Chondrocyte (in vitro differentiated cells): Measurements from ENCODE around the gene STK32A. TPM values are rescaled to one million over a fixed set of nuclear protein-coding genes. Genes with fewer than 3 reads are reported as not detected.

Source experiments
- DNase-seq: peaks from one replicate; pipeline ENCODE4 v3.0.0; 2021; ENCODE audit warnings: mixed read lengths, low spot score
- H3K27ac Mint-ChIP-seq: one replicate; pipeline ENCODE4 v1.8.0; 2021; ENCODE audit warnings: mild to moderate bottlenecking, moderate library complexity, mixed read lengths; ENCODE audit not compliant: unreplicated experiment
- H3K27me3 Mint-ChIP-seq: 2 replicates; pipeline ENCODE4 v1.8.0; 2021; ENCODE audit warnings: low read depth, mixed read lengths
- H3K36me3 Mint-ChIP-seq: 2 replicates; pipeline ENCODE4 v1.8.0; 2021; ENCODE audit warnings: low read depth, mixed read lengths
- H3K4me1 Mint-ChIP-seq: 2 replicates; pipeline ENCODE4 v1.8.0; 2021; ENCODE audit warnings: low read depth, mild to moderate bottlenecking, mixed read lengths
- H3K4me3 Mint-ChIP-seq: one replicate; pipeline ENCODE4 v1.8.0; 2021; ENCODE audit warnings: mild to moderate bottlenecking, moderate library complexity, mixed read lengths; ENCODE audit not compliant: unreplicated experiment
- H3K9me3 Mint-ChIP-seq: 2 replicates; pipeline ENCODE4 v1.8.0; 2021; ENCODE audit warnings: low read depth, mixed read lengths
- CTCF ChIP-seq: fragments of 200-600 bp; sonication (generic); IDR thresholded peaks from 2 replicates; pipeline ENCODE4 v1.5.0; 2021; ENCODE audit warnings: antibody characterized with exemption, mild to moderate bottlenecking, moderate library complexity
- total RNA-seq: library from RNA; stranded (reverse); gene quantifications from 3 replicates; pipeline ENCODE4 v1.2.1, GENCODE V29; 2021

Gene STK32A
- total RNA-seq, 1 donor from 2014 or later = 0.12 TPM

- Mint-ChIP-seq H3K9me3 (peaks cover 10% of the 10 kb centered on the region), H3K27ac (no peak overlapping the region), H3K36me3 (peaks cover 2% of the 10 kb centered on the region), H3K4me1 (no peaks in the 10 kb centered on the region), H3K27me3 (peaks cover 13% of the 10 kb centered on the region), H3K4me3 (no peak overlapping the region)
- TF ChIP-seq CTCF = no peak
- no peak for DNase-seq
These were observed 106.1 kb downstream of the STK32A start for GRCh38 chr5:147340941-147341340.

- no peak overlapping the region for H3K4me3 Mint-ChIP-seq
- DNase-seq = no peak
- H3K27me3 Mint-ChIP-seq = peaks cover 13% of the 10 kb centered on the region
- TF ChIP-seq CTCF = no peak
- peaks cover 2% of the 10 kb centered on the region for H3K36me3 Mint-ChIP-seq
- H3K9me3 Mint-ChIP-seq = peaks cover 10% of the 10 kb centered on the region
- H3K4me1 Mint-ChIP-seq = no peaks in the 10 kb centered on the region
- H3K27ac Mint-ChIP-seq = no peak overlapping the region
These were observed 106.5 kb downstream of the STK32A start for GRCh38 chr5:147341345-147341744.

- Mint-ChIP-seq H3K36me3 (peaks cover 2% of the 10 kb centered on the region), H3K4me1 (peaks cover 4% of the 10 kb centered on the region), H3K27ac (no peak overlapping the region), H3K4me3 (no peak overlapping the region), H3K27me3 (peaks cover 12% of the 10 kb centered on the region), H3K9me3 (peaks cover 4% of the 10 kb centered on the region)
- TF ChIP-seq CTCF = no peak
- no peak for DNase-seq
These were observed 110.0 kb downstream of the STK32A start for GRCh38 chr5:147344861-147345260.

- no peak overlapping the region for H3K4me3 Mint-ChIP-seq
- peaks cover 4% of the 10 kb centered on the region for H3K4me1 Mint-ChIP-seq
- peak; percentile 10 for TF ChIP-seq CTCF
- H3K27me3 Mint-ChIP-seq = peaks cover 12% of the 10 kb centered on the region
- peaks cover 2% of the 10 kb centered on the region for H3K36me3 Mint-ChIP-seq
- peaks cover 4% of the 10 kb centered on the region for H3K9me3 Mint-ChIP-seq
- H3K27ac Mint-ChIP-seq = no peak overlapping the region
- no peak for DNase-seq
These were observed 111.3 kb downstream of the STK32A start for GRCh38 chr5:147346006-147346561.

GRCh38 chr5:147348046-147348445, 113.2 kb downstream of the STK32A start:
- Mint-ChIP-seq H3K9me3 (peaks cover 4% of the 10 kb centered on the region), H3K4me1 (peaks cover 4% of the 10 kb centered on the region), H3K27me3 (peaks cover 15% of the 10 kb centered on the region), H3K4me3 (no peak overlapping the region), H3K27ac (no peak overlapping the region), H3K36me3 (peaks cover 2% of the 10 kb centered on the region)
- TF ChIP-seq CTCF = no peak
- DNase-seq = no peak
